ENCODE results near the gene DNAJB12.

DNA sequence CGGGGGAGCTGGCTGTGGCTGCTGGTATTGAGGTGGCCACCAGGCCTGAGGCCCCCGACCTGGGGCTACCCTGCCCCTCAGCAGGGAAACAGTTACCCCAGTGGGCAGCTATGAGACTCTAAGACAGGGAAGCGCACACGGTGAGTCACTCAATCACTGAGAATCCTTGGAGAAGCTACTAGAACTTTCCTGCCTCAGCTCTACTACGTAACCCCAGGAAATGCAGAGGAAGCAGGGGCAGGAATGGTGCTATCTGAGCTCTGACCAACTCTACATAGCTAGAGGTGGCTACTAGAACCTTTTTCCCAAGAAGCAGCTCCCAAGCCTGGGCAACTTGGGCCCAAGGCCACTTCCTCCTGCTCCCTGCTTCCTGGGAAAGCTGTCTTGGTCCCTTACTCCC, 11.8 kb downstream of the DNAJB12 start:
- TF ChIP-seq, protein P1, sequence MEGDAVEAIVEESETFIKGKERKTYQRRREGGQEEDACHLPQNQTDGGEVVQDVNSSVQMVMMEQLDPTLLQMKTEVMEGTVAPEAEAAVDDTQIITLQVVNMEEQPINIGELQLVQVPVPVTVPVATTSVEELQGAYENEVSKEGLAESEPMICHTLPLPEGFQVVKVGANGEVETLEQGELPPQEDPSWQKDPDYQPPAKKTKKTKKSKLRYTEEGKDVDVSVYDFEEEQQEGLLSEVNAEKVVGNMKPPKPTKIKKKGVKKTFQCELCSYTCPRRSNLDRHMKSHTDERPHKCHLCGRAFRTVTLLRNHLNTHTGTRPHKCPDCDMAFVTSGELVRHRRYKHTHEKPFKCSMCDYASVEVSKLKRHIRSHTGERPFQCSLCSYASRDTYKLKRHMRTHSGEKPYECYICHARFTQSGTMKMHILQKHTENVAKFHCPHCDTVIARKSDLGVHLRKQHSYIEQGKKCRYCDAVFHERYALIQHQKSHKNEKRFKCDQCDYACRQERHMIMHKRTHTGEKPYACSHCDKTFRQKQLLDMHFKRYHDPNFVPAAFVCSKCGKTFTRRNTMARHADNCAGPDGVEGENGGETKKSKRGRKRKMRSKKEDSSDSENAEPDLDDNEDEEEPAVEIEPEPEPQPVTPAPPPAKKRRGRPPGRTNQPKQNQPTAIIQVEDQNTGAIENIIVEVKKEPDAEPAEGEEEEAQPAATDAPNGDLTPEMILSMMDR (IDR thresholded peaks at IDR 0.05) = no peak
- TF ChIP-seq POLR2A (IDR thresholded peaks at IDR 0.05) = no peak
- TF ChIP-seq POLR2AphosphoS5 (IDR thresholded peaks at IDR 0.05; ENCODE audit: insufficient read depth in 1 of 2, low read depth in 1 of 2) = no peak

Measured in vagina (tissue), 2 donors.